BLaER1 (cell line): ENCODE data around the gene CELF4.

Experiments used
- H3K27ac ChIP-seq: shearing (Covaris generic); formaldehyde crosslinking; 2 replicates; pipeline ENCODE4 v1.8.1; 2022
- H3K27me3 ChIP-seq: shearing (Covaris generic); formaldehyde crosslinking; 2 replicates; pipeline ENCODE4 v1.8.1; 2022
- H3K36me3 ChIP-seq: shearing (Covaris generic); formaldehyde crosslinking; 2 replicates; pipeline ENCODE4 v1.8.1; 2022
- H3K4me1 ChIP-seq: shearing (Covaris generic); formaldehyde crosslinking; 2 replicates; pipeline ENCODE4 v1.8.1; 2022
- H3K4me2 ChIP-seq: shearing (Covaris generic); formaldehyde crosslinking; 2 replicates; pipeline ENCODE4 v1.8.1; 2022
- H3K4me3 ChIP-seq: shearing (Covaris generic); formaldehyde crosslinking; 2 replicates; pipeline ENCODE4 v1.8.1; 2022
- H3K9ac ChIP-seq: shearing (Covaris generic); formaldehyde crosslinking; 2 replicates; pipeline ENCODE4 v1.8.1; 2022
- H3K9me3 ChIP-seq: shearing (Covaris generic); formaldehyde crosslinking; 2 replicates; pipeline ENCODE4 v1.8.1; 2022
- H4K20me1 ChIP-seq: shearing (Covaris generic); formaldehyde crosslinking; 2 replicates; pipeline ENCODE4 v1.8.1; 2022
- Cebpa-rat ChIP-seq: shearing (Covaris generic); IDR thresholded peaks from 2 replicates; pipeline ENCODE4 v1.8.1; 2022

CELF4 gene

GRCh38 chr18:37428288-37428974, 137.2 kb downstream of the CELF4 start:
- Histone ChIP-seq H3K27me3 (no peaks in the 10 kb centered on the region), H3K4me2 (peak overlapping the region; percentile 89), H3K9ac (peak overlapping the region; percentile 32), H3K27ac (peak overlapping the region; percentile 84), H3K4me3 (peak overlapping the region; percentile 49), H3K36me3 (no peaks in the 10 kb centered on the region), H4K20me1 (no peaks in the 10 kb centered on the region), H3K9me3 (no peaks in the 10 kb centered on the region), H3K4me1 (peaks cover 100% of the 10 kb centered on the region)
- TF ChIP-seq Cebpa-rat, result no peak

GRCh38 chr18:37426586-37426985, 139.0 kb downstream of the CELF4 start:
- Histone ChIP-seq H3K9ac (no peak overlapping the region), H3K4me2 (peak overlapping the region; percentile 89)

GRCh38 chr18:37425222-37425621, 140.4 kb downstream of the CELF4 start:
- Histone ChIP-seq H3K36me3 (no peaks in the 10 kb centered on the region), H4K20me1 (no peaks in the 10 kb centered on the region), H3K4me3 (peak overlapping the region; percentile 25; the same call in 1 of the 2 replicates), H3K27me3 (no peaks in the 10 kb centered on the region), H3K4me2 (peak overlapping the region; percentile 89), H3K27ac (peak overlapping the region; percentile 84), H3K9me3 (no peaks in the 10 kb centered on the region), H3K9ac (peak overlapping the region; percentile 69), H3K4me1 (peaks cover 87% of the 10 kb centered on the region)
- no peak for TF ChIP-seq Cebpa-rat

More at GRCh38 chr18:37426586-37426985, 139.0 kb downstream of the CELF4 start:
- no peaks in the 10 kb centered on the region for H3K9me3 ChIP-seq
- peaks cover 100% of the 10 kb centered on the region for H3K4me1 ChIP-seq
- no peaks in the 10 kb centered on the region for H3K27me3 ChIP-seq
- H3K4me3 ChIP-seq, result no peak overlapping the region
- H3K27ac ChIP-seq, result peak overlapping the region; percentile 84
- no peaks in the 10 kb centered on the region for H4K20me1 ChIP-seq
- TF ChIP-seq Cebpa-rat, result no peak
- H3K36me3 ChIP-seq, result no peaks in the 10 kb centered on the region

GRCh38 chr18:37424507-37424906, 141.1 kb downstream of the CELF4 start:
- Histone ChIP-seq H3K9me3 (no peaks in the 10 kb centered on the region), H3K4me1 (peaks cover 80% of the 10 kb centered on the region), H3K9ac (peak overlapping the region; percentile 66), H3K36me3 (no peaks in the 10 kb centered on the region), H4K20me1 (no peaks in the 10 kb centered on the region), H3K4me3 (no peak overlapping the region), H3K27me3 (no peaks in the 10 kb centered on the region), H3K4me2 (peak overlapping the region; percentile 89), H3K27ac (peak overlapping the region; percentile 84)
- TF ChIP-seq Cebpa-rat, result no peak

GRCh38 chr18:37422596-37422995, 143.0 kb downstream of the CELF4 start:
- H3K4me1 ChIP-seq, result peaks cover 61% of the 10 kb centered on the region
- H3K9me3 ChIP-seq, result no peaks in the 10 kb centered on the region
- peak overlapping the region; percentile 37 for H3K4me2 ChIP-seq
- no peaks in the 10 kb centered on the region for H3K36me3 ChIP-seq
- H3K27me3 ChIP-seq, result no peaks in the 10 kb centered on the region
- H3K9ac ChIP-seq, result no peak overlapping the region
- H3K27ac ChIP-seq, result no peak overlapping the region
- TF ChIP-seq Cebpa-rat, result no peak
- H4K20me1 ChIP-seq, result no peaks in the 10 kb centered on the region
- H3K4me3 ChIP-seq, result no peak overlapping the region

GRCh38 chr18:37422116-37422515, 143.5 kb downstream of the CELF4 start:
- Histone ChIP-seq H3K4me1 (peaks cover 56% of the 10 kb centered on the region), H3K4me2 (peak overlapping the region; percentile 37), H3K36me3 (no peaks in the 10 kb centered on the region)

GRCh38 chr18:37421341-37422077, 144.1 kb downstream of the CELF4 start:
- Histone ChIP-seq H3K4me3 (no peak overlapping the region), H3K4me2 (peak overlapping the region; percentile 37), H3K9me3 (no peaks in the 10 kb centered on the region), H3K9ac (0 out of 2 replicates have a peak overlapping the region, but pooled peaks have one; percentile 15), H3K4me1 (peaks cover 50% of the 10 kb centered on the region), H3K27ac (peak overlapping the region; percentile 41; the same call in 1 of the 2 replicates), H3K36me3 (no peaks in the 10 kb centered on the region), H3K27me3 (no peaks in the 10 kb centered on the region), H4K20me1 (no peaks in the 10 kb centered on the region)
- TF ChIP-seq Cebpa-rat, result no peak

More at GRCh38 chr18:37422116-37422515, 143.5 kb downstream of the CELF4 start:
- H3K27me3 ChIP-seq, result no peaks in the 10 kb centered on the region
- H4K20me1 ChIP-seq, result no peaks in the 10 kb centered on the region
- no peak for TF ChIP-seq Cebpa-rat
- H3K4me3 ChIP-seq, result no peak overlapping the region
- no peaks in the 10 kb centered on the region for H3K9me3 ChIP-seq
- peak overlapping the region; percentile 41; the same call in 1 of the 2 replicates for H3K27ac ChIP-seq
- 0 out of 2 replicates have a peak overlapping the region, but pooled peaks have one; percentile 15 for H3K9ac ChIP-seq

- Histone ChIP-seq H4K20me1 (no peaks in the 10 kb centered on the region), H3K27ac (no peak overlapping the region), H3K9me3 (no peaks in the 10 kb centered on the region), H3K4me3 (no peak overlapping the region), H3K36me3 (no peaks in the 10 kb centered on the region), H3K4me1 (peaks cover 39% of the 10 kb centered on the region), H3K4me2 (no peak overlapping the region), H3K27me3 (no peaks in the 10 kb centered on the region), H3K9ac (no peak overlapping the region)
- no peak for TF ChIP-seq Cebpa-rat
Measured at GRCh38 chr18:37420315-37420880, 145.2 kb downstream of the CELF4 start.

- no peak overlapping the region for H3K4me2 ChIP-seq
- peaks cover 33% of the 10 kb centered on the region for H3K4me1 ChIP-seq
- no peaks in the 10 kb centered on the region for H3K27me3 ChIP-seq
Measured at GRCh38 chr18:37419866-37420265, 145.7 kb downstream of the CELF4 start.

GRCh38 chr18:37419315-37419714, 146.3 kb downstream of the CELF4 start:
- no peak overlapping the region for H3K4me3 ChIP-seq
- no peaks in the 10 kb centered on the region for H3K36me3 ChIP-seq
- H3K9ac ChIP-seq, result no peak overlapping the region
- no peak overlapping the region for H3K27ac ChIP-seq
- no peaks in the 10 kb centered on the region for H3K27me3 ChIP-seq
- H3K9me3 ChIP-seq, result no peaks in the 10 kb centered on the region
- no peak for TF ChIP-seq Cebpa-rat
- peaks cover 28% of the 10 kb centered on the region for H3K4me1 ChIP-seq
- H3K4me2 ChIP-seq, result no peak overlapping the region
- H4K20me1 ChIP-seq, result no peaks in the 10 kb centered on the region

More at GRCh38 chr18:37419866-37420265, 145.7 kb downstream of the CELF4 start:
- TF ChIP-seq Cebpa-rat, result no peak
- no peaks in the 10 kb centered on the region for H3K9me3 ChIP-seq
- no peaks in the 10 kb centered on the region for H3K36me3 ChIP-seq
- no peak overlapping the region for H3K9ac ChIP-seq
- H3K4me3 ChIP-seq, result no peak overlapping the region
- H4K20me1 ChIP-seq, result no peaks in the 10 kb centered on the region
- H3K27ac ChIP-seq, result no peak overlapping the region
